HG02678 (cell line): Measurements from ENCODE around the gene USP5.
"Not testable (repeated sequence)": the region's sequence is repeated elsewhere in the genome, so short reads cannot be mapped to it uniquely, and the experiment has no call there.

Source experiments
- ATAC-seq: cut with Tn5 transposase; IDR thresholded peaks from one replicate; pipeline ENCODE4 v1.9.1; 2021; ENCODE audit warnings: mild to moderate bottlenecking, moderate library complexity; ENCODE audit not compliant: unreplicated experiment

Gene USP5

DNA sequence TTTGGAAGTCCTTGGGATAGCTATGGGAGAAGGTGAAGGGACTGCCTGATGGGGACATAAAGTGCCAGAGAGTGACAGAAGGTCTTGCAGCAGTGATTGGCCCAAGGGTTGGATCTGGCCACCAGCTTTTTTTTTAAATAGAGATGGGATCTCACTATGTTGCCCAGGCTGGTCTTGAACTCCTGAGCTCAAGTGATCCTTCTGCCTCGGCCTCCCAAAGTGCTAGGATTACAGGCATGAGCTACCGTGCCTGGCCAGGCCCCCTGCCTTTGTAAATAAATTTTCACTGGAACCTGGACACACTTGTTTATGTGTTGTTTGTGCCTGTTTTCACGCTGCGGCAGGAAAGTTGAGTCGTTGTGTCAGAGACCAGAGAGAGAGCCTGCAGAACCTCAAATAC lies 13.4 kb downstream of the USP5 start:
- not testable (repeated sequence) for ATAC-seq

DNA sequence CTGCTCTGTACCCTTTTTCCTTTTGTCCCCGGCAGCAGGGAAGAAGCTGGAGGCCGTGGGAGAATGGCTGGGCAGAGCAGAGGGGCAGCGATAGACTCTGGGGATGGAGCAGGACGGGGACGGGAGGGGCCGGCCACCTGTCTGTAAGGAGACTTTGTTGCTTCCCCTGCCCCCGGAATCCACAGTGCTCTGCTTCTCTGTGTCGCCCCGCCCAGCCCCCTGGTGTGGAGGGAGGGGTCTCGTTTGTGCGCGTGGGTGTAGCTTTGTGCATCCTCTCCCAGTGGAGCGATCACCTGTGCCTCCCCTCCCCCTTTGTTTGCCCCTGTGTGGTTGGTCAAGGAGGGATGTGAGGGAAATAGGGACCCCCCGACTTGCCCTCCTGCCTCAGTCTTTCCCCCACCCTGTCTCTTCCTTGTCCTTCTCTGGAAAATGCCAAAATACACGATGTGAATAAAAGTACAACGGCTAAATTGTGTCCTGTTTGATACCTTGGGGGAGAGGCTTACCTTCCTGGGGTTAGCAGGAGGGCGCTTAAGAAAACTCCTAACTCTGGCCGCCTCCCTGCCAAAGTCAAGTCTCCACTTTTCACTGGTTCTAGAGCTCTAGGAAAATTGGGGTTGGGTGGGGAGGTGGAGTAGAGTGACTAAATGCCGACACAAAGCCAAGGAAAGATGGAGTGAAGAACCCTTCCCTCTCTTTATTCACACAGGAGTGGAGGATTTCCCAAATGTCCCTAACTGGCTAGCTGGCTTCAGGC lies 14.4 kb downstream of the USP5 start:
- ATAC-seq = no peak

DNA sequence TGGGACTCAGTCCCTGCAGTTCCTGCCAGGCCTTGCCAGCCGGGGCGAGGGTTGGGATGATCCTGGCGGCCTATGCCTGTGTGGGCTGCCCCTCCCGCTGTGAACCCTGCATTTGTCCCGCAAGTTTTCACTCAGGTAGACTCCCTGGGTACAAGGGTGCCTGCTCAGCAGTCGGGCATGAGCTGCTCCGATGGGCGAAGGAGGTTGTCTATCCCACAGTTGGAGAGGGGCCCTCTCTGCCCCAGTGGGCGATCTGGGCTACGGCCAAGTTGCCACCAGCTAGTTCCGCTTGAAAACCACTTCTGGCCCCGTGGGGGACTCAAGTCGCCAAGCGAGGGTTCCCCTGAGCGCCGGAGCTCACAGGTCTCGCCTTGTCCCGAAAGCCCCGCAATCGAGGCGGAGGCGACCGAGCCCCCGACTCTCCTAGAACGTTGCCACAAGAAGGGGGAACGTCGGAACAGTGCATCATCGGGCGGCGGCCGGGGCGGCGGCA lies 15.0 kb downstream of the USP5 start:
- ATAC-seq = peak; percentile 13

DNA sequence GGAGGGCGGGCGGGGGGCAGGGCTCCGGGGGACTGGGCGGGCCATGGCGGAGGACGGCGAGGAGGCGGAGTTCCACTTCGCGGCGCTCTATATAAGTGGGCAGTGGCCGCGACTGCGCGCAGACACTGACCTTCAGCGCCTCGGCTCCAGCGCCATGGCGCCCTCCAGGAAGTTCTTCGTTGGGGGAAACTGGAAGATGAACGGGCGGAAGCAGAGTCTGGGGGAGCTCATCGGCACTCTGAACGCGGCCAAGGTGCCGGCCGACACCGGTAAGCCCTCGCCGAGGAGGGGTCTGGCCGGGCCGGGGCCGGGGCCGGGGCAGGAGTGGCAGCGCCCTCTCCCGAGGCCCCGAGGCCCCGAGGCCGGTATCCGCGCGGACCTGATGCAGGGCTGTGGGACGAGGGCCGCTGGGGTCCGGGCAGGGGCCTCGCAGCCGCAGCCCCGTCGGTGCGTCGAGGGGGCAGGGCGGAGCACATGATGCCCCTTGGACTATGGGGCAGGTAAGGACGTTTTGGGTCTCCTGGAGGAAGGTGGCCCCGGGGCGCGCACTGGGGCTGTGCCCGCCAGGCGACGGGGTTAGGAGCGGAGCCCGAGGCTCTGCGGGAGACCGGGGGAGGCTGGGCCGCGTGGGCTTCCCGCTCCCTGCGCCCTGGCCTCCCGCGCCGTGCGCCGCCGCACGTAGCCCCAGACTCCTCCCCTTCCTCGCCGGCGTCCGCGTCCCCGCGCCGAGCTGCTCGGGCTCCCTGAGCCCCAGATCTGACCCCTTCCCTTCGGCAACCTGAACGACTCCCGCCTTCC lies 15.7 kb downstream of the USP5 start, which contains the start of gene TPI1:
TSS of gene TPI1 (plus strand) at position 119 of the 798 bp plus-strand sequence. CDS start at position 155, 36 bp downstream.
- peak; percentile 70 for ATAC-seq

DNA sequence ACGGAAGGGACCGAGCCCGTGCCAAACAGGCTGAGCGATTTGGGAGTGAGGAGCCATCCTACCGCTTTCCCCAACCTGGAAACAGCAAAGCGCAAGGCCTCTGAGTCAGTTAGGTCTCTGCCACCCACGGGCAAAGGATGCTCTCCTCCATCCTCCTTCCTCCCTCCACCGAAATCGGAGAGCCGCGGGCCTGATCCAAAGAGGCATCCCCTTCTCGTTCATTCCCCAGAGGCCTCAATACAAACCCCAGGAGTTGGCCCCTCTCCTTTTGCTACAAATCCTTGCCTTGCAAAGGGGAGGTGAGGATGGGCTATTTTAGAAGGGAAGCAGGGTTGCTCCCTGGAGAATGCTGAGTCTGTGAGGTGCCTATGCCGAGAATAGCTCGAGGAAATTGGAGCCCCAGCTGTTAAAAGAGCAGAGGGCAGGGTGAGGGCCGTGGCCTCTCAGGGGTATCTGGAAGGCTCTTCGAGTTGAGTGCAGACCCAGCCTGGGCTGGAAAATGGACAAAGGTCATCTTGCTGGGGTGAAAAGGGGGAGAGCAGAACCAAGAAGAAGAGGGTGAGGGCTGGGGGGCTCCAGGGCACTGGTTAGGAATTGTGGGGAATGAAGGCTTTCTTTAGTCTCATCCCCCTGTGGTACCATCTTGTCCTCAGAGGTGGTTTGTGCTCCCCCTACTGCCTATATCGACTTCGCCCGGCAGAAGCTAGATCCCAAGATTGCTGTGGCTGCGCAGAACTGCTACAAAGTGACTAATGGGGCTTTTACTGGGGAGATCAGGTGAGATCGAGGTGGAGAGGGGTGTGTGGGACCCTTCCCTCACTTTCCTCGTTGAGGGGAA lies 16.5 kb downstream of the USP5 start:
- ATAC-seq = no peak

DNA sequence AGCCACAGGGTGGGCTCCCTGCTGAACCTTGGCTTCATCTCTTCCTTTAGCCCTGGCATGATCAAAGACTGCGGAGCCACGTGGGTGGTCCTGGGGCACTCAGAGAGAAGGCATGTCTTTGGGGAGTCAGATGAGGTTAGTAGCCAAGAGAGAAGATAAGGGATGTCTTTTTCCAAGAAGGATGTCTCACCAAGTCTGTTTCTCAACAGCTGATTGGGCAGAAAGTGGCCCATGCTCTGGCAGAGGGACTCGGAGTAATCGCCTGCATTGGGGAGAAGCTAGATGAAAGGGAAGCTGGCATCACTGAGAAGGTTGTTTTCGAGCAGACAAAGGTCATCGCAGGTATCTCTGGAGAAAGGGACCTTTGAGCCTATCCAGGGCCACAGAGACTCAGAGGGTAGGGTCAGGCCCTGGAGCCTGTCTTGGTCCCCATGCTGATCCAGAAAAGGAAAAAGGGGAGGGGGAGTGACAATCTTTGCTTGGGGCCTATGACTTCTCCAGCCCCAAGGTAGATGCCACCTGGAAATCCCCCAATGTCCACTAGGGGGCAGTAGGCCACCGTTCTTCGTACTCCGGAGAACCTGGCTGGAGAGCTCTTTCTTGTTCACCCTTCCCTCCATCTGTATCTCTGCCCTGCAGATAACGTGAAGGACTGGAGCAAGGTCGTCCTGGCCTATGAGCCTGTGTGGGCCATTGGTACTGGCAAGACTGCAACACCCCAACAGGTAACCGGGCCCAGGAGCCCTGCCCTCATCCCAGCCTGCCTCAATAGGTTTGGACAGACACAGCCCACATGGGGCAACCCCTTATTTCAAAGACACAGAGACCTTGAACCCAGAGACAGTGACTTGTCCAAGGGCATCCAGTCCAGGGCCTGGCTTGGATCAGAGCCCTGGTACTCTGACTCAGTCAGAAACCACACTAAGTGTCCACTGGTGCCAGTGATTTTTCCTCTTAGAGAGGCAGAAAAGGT lies 17.4 kb downstream of the USP5 start:
- no peak for ATAC-seq

DNA sequence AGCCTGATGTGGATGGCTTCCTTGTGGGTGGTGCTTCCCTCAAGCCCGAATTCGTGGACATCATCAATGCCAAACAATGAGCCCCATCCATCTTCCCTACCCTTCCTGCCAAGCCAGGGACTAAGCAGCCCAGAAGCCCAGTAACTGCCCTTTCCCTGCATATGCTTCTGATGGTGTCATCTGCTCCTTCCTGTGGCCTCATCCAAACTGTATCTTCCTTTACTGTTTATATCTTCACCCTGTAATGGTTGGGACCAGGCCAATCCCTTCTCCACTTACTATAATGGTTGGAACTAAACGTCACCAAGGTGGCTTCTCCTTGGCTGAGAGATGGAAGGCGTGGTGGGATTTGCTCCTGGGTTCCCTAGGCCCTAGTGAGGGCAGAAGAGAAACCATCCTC lies 18.4 kb downstream of the USP5 start:
- ATAC-seq = not testable (repeated sequence)

DNA sequence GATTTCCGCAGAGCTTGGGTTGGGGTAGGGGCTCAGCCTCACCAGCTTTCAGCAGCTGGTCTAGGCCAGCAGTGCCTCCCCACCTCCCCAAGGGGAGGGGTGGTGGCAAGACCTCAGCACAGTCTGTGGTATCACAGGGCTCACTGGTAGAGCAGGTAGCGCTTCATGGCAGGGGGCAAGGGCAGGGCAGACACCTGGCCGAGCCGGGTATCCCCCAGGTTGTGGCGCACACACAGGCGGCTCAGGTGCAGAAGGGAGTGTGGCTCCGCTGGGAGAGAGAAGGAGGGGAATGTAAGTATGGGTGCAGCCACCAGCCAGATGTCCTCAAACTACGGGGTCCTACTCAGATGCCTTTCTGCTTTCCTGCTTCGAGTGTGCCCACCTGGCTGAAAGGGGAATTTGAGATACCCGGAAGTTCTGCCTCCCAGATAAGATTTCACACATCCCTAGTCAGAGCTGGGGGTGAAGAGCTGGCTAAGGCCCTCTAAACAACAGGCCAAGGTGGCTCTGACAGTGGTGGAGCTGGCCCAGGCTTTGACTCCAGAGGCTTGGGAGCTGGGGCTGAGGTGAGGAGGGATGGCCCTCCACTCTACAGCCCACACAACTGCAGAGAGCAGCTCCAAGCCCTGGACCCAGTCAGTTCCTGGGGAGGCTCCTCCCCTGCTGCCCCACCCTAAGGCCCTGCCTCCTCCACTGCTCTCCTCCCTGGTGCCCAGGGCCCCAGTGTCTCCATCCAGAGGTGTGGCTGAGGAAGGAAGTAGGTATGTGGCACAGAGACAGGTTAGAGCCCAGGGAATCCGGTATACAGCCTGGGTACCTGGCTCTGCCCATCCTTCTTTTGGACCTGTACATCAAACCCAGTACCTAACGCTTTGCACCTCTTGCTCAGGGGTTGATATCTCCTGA lies 19.4 kb downstream of the USP5 start:
- ATAC-seq = no peak

DNA sequence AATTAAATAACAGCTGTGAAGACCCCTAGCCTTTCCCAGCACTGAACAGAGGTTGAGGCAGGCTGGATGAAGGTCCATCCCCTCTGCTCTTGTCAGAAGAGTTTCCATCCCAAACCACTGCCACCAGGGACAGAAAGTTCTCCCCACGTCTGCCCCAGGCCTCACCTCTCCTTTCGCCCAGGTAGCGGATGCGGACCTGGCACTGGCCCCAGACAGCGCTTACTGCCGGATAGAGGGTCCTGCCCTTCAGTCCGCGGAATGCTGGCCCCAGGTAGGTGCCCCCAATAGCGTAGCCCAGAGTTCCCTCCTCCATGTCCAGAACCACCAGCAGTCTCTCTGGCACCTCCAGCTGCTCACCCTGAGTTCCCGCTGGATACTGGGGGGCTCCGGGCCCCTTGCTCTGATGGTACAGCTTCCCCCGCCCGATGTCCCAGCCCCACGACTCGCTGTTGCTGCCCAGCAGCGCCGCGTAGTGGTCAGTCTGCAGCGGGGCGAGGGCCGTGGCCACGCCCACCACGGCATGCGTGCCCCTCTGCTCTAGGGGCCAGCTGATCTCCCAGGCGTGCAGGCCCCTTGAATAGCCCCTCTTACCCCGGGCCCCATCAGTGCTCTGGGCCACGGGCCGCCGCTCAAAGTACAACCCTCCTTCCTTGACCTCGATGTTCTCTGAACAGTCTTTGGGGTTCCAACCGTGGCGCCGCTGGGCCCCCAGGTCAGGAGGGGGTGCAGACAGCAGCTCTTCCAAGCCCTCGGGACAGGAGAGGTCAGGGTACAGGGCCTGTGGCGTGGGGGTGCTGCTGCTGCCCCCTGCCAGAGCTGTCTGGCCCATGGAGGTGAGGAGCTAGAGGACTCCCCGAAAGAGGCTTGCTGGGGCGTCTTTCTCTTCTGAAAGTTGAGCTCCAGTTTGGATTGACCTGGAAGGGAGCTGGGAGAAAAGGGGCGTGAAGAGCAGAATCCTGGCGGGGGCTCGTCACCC lies 20.4 kb downstream of the USP5 start:
- ATAC-seq = peak; percentile 28

DNA sequence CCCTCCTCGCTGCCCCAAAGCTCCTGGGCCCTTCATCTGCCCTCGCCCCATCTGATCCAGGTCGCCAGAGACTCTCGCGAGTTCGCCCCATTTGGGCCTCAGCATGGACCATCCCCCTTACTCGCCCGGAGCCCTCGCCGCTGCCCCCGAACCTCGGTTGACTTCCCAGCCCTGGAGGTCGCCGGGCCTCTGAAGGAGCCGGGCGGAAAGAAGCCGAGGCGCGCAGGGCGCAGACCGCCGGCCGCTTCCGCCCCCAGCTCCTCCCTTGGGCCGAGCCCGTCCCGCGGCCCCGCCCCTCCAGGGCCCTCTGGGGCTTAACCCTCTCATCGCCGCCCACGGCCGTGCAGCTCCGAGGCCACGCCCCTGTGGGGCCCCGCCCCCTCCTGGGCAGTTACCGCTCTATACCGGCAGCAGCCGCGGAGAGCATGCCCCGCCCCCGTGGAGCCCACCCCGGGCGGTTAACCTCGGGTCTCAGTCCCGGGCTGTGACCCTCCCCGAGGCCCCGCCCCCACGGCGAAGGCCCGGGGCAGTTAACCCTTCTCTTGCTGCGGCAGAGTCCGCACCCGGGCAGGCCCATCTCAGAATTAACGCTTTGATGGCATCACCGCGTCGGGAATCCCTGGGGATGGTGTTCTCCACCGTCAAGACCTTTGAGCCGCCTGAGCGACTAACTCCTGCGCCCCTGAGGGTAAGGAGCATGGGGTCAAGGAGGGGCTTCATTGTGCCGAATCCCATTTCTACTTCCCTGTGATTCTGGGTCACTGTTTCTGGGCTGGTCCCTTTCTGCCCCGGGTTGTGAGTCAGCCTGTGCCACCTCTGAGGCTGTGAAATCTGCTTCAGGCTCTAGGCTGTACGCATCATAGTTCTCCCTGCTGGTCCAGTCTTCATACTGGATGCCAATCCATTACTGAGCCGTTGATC lies 21.4 kb downstream of the USP5 start, which contains the start of gene SPSB2:
TSS of gene SPSB2 (minus strand) at position 210 of the 921 bp plus-strand sequence. CDS start 402 bp downstream, outside the sequence.
- ATAC-seq = peak; percentile 86

DNA sequence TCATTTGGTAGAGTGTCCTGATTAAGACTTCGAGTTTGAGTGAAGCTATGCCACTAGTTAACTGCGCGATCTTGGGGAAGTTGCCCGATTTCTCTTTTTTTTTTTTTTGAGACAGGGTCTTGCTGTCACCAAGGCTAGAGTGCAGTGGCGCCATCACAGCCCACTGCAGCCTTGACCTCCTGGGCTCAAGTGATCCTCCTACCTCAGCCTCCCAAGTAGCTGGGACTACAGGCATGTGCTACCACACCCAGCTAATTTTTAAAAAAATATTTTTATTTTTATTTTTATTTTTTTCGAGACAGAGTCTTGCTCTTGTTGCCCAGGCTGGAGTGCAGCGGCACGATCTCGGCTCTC lies 22.0 kb downstream of the USP5 start:
- not testable (repeated sequence) for ATAC-seq

DNA sequence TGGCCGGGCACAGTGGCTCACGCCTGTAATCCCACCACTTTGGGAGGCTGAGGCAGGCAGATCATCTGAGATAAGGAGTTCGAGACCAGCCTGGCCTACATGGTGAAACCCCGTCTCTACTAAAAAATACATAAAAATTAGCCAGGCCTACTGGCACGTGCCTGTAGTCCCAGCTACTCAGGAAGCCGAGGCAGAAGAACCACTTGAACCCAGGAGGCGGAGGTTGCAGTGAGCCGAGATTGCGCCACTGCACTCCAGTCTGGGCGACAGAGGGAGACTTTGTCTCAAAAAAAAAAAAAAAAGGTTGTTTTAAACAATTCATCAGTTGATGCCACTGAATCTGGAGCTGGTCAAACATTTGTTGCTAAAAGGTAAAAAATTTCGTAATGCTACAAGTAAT lies 27.9 kb downstream of the USP5 start:
- ATAC-seq = not testable (repeated sequence)

DNA sequence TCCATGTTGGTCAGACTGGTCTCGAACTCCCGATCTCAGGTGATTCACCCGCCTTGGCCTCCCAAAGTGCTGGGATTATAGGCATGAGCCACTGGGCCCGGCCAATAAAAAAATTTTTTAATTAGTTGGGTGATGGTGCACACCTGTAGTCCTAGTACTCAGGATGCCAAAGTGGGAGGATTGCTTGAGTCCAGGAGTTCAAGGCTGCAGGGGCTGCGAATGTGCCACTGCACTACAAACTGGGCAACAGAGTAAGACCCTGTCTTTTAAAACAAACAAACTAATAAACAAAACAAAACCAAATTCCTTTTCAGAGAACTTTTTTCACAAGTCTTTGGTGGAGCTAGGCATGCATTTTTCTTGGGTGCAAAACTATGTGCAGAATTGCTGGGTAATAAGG lies 31.3 kb downstream of the USP5 start:
- no peak for ATAC-seq

DNA sequence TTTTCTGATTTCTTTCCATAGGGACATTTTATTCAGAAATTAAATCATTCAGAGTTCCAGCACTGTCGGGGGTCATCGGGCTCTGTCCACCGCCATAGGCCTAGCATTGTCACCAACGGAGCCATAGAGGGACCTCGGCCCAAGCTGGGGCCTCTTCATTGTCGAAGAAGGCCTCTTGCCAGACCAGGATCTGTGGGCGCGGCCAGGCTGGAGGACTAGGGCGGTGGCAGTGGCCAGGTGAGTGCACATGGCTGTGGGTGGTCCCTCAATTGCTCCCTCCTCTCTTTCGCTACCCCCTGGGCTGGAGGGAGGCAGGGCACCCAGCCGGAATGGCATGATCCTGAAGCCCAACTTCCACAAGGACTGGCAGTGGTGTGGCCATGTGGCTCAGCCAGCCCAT lies 31.7 kb downstream of the USP5 start:
- no peak for ATAC-seq

DNA sequence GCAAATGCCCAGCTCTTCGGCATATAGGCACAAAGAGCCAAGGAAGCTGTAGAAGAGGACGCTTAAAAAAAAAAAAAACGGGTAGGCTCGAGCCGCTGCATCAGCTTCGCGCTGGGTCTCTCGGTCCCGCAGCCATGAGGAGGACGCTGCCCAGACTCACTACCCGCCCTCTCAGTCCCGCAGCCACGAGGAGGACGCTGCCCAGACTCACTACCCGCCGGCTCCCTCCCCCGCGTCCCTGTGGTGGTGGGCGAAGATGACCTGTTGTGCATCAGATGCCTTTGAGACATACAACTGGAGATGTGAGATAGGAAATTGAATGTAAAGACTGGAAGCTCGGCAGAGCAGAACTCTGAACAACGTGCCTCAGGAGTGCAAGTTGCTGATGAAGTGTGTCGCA lies 32.6 kb downstream of the USP5 start:
- ATAC-seq = no peak

DNA sequence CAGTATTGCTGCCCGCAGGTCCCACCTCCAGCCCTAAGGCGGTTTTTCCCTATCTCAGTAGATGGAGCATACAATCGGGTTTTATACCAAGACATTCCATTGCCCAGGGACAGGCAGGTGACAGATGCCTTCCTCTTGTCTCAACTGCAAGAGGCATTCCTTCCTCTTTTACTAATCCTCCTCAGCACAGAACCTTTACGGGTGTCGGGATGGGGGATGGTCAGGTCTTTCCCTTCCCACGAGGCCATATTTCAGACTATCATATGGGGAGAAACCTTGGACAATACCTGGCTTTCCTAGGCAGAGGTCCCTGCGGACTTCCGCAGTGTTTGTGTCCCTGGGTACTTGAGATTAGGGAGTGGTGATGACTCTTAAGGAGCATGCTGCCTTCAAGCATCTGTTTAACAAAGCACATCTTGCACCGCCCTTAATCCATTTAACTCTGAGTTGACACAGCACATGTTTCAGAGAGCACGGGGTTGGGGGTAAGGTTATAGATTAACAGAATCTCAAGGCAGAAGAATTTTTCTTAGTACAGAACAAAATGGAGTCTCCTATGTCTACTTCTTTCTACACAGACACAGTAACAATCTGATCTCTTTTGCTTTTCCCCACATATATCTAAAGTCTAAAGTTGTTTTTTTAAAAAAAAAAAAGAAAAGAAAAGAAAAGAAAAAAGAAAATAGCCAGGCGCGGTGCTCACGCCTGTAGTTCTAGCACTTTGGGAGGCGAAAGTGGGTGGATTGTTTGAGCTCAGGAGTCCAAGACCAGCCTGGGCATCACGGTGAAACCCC lies 34.5 kb downstream of the USP5 start:
- ATAC-seq = not testable (repeated sequence)
